HG02870 (cell line): ENCODE results near the gene PVRIG.
"Not testable (repeated sequence)": the region's sequence is repeated elsewhere in the genome, so short reads cannot be mapped to it uniquely, and the experiment has no call there.

Experiments
- ATAC-seq: cut with Tn5 transposase; IDR thresholded peaks from one replicate; pipeline ENCODE4 v1.9.1; 2021; ENCODE audit warnings: mild to moderate bottlenecking, moderate library complexity; ENCODE audit not compliant: unreplicated experiment

Gene PVRIG

GRCh38 chr7:100270046-100270918, 50.5 kb downstream of the PVRIG start:
- not testable (repeated sequence) for ATAC-seq
